Measurements from ENCODE around the gene PRLHR.
A peak's percentile ranks its signal among the peaks of the same experiment; 100 is the strongest.
"Not testable (repeated sequence)": the region's sequence is repeated elsewhere in the genome, so short reads cannot be mapped to it uniquely, and the experiment has no call there.

Gene PRLHR

DNA sequence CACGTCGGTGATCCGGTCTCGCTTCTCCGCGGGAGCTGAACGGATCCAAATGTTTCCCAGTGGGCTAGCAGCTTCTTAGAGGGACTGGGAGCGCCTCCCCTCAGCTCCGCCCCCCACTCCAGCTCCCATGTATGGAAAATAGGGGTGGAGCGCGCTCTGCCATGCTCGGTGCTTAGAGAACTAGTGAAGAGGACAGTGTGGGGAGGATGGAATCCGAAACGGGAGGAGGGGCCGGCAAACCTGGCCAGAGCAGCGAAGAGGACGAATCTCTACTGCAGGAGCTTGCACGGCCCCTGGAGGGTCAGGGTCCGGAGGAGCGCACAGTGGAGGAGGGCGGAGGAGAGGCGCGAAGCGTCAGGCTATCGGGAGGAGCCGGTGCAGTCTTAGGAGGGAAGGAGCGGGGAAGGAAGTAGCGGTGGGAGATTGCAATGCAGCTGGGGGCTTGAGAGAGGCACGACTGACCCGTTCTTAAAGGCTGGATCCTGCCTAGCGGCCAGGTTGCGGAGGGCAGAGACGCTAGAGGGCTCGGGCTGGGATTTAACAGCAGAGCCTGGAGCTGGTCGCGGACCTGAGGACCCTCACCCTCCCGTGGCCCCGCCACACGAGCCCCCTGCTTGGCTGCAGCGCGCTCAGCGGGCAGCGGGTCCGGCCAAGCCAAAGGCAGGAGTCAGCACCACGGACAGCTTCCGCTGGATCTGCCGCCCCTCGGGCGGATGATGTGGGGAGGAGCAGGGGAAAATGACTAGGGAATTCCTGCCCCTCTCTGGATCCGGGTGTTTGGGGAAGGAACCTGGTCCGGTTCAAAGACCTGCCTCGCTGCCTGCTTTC is at the start of gene PRLHR:
TSS of gene PRLHR (minus strand) at position 51 of the 828 bp plus-strand sequence. CDS start 404 bp downstream, outside the sequence.
- H3K27me3 Mint-ChIP-seq = peaks cover 56% of the 10 kb centered on the region
- no peaks in the 10 kb centered on the region for H3K36me3 Mint-ChIP-seq (ENCODE audit: low read depth)
- H3K4me1 Mint-ChIP-seq (ENCODE audit: low read depth) = peaks cover 12% of the 10 kb centered on the region
- H3K9me3 Mint-ChIP-seq = no peaks in the 10 kb centered on the region
- peak within 1 kb of the TSS; percentile 10 for H3K4me3 Mint-ChIP-seq
- H3K27ac Mint-ChIP-seq = no peak within 1 kb of the TSS

DNA sequence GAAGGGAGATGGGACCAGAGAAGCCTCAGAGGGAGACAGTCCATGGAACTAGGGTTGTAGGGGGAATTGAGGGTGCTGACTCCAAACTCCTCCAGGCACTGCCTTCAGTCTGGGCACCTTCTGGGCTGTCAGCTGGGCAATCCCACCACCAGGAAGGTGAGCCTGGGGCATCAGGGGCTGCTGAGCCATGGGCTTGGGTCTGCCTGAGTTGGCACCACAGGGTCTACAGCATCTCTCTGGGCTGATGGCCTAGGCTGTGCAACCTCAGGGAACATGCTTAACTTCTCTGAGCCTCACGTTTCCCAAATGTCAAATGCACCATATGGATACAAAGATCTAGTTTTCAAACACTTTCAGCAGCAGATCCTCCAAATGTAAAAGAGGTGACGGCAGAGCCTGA is 46.8 kb upstream of the PRLHR start:
- H3K9me3 Mint-ChIP-seq = peaks cover 9% of the 10 kb centered on the region
- no peaks in the 10 kb centered on the region for H3K4me1 Mint-ChIP-seq (ENCODE audit: low read depth)
- no peak overlapping the region for H3K4me3 Mint-ChIP-seq
- no peaks in the 10 kb centered on the region for H3K27me3 Mint-ChIP-seq
- H3K36me3 Mint-ChIP-seq (ENCODE audit: low read depth) = no peaks in the 10 kb centered on the region
- H3K27ac Mint-ChIP-seq = no peak overlapping the region

DNA sequence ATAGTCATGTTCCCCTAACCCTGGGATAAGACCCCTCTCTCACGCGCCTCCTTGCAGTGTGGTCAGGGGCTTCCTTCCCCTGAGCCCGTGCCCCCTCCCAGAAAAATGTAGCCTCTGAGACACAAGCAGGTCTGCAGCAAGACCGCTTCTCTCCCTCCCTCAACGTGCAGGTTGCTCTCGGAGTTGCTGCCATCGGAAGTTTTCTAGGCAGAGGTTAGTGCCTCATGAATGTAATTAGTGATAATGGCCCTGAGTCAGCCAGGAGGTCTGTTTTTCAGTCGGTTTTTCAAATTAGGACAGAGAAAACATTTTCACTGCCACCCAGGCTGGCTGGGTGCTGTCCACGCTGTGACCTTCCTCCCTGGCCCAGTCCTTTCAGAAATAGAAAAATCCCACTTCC is 43.2 kb upstream of the PRLHR start:
- no peak overlapping the region for H3K4me3 Mint-ChIP-seq
- no peaks in the 10 kb centered on the region for H3K4me1 Mint-ChIP-seq (ENCODE audit: low read depth)
- no peaks in the 10 kb centered on the region for H3K36me3 Mint-ChIP-seq (ENCODE audit: low read depth)
- no peaks in the 10 kb centered on the region for H3K27me3 Mint-ChIP-seq
- peaks cover 9% of the 10 kb centered on the region for H3K9me3 Mint-ChIP-seq
- no peak overlapping the region for H3K27ac Mint-ChIP-seq

DNA sequence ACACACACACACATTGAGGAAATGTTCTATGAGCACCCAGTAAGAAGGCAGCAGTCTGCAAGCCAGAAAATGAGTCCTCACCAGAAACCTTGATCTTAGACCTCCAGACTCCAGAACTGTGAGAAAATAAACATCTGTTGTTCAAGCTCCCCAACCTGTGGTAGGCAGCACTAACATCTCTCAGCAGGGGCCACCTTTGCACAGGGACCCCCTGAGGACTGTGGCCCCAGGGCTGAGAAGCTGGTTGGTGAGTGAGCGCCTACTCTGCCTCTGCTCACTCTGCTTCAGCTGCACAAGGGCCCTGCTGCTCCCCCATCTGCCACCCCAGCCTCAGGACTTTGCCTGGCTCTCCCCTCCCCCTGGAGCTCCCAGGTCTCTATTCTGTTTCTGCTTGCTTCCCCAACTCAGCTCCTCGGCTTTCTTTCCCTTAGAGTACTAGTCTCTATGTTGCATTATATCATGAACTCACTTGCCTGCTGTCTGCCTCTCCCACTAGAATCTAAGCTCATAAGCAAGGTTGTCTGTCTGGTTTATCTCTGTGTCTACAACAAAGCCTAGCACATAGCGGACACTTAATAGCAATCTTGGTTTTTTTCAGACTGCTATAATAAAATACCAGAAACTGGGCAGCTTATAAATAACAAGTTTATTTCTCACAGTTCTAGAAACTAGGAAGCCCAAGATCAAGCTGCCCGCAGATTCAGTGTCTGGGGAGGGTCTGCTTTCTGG is 40.4 kb upstream of the PRLHR start:
- H3K27me3 Mint-ChIP-seq = no peaks in the 10 kb centered on the region
- H3K9me3 Mint-ChIP-seq = peaks cover 9% of the 10 kb centered on the region
- no peak overlapping the region for H3K27ac Mint-ChIP-seq
- no peaks in the 10 kb centered on the region for H3K4me1 Mint-ChIP-seq (ENCODE audit: low read depth)
- no peaks in the 10 kb centered on the region for H3K36me3 Mint-ChIP-seq (ENCODE audit: low read depth)
- no peak overlapping the region for H3K4me3 Mint-ChIP-seq

DNA sequence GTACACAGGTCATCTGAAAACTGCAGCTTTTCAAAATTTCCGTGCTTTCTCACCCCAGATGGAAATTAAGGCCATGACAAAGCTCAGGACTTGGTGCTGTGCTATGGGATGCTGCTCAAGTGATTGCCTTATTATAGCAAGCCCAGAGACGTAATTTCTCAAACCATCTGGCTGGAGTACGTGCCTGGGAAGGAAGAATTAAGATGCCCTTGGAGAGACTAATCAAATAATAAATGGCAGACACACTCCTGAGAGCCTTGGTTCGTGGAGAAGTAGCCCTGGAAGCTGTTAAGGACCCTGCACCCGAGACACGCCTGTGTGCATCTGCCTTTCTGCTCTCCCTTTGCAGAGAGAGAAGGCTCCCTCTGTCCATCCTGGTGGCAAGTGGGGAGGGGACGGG is 38.3 kb upstream of the PRLHR start:
- H3K27ac Mint-ChIP-seq = no peak overlapping the region
- H3K27me3 Mint-ChIP-seq = no peaks in the 10 kb centered on the region
- no peaks in the 10 kb centered on the region for H3K36me3 Mint-ChIP-seq (ENCODE audit: low read depth)
- no peak overlapping the region for H3K4me3 Mint-ChIP-seq
- H3K4me1 Mint-ChIP-seq (ENCODE audit: low read depth) = no peaks in the 10 kb centered on the region
- H3K9me3 Mint-ChIP-seq = no peaks in the 10 kb centered on the region

DNA sequence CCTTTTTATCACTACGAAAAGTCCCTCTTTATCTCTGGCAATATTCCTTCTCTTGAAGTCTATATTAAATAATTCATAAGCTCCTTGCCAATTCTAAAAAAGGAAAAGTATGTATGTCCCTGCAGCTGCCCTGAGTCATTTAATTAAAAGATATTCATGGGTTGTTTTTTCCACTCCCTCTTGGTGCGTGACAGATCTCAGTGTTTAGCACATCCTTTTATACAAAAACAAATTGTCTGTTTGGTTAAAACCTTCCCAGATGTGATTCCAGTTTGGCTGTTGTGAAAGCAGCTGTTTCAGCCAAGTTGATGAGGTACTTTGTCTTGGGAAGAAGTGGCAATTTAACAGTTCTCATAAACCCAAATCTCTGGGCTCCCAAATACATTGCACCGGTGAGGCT is 33.8 kb upstream of the PRLHR start:
- Mint-ChIP-seq H3K27me3 (no peaks in the 10 kb centered on the region), H3K9me3 (no peaks in the 10 kb centered on the region), H3K4me1 (ENCODE audit: low read depth) (no peaks in the 10 kb centered on the region), H3K4me3 (no peak overlapping the region), H3K36me3 (ENCODE audit: low read depth) (no peaks in the 10 kb centered on the region), H3K27ac (no peak overlapping the region)

DNA sequence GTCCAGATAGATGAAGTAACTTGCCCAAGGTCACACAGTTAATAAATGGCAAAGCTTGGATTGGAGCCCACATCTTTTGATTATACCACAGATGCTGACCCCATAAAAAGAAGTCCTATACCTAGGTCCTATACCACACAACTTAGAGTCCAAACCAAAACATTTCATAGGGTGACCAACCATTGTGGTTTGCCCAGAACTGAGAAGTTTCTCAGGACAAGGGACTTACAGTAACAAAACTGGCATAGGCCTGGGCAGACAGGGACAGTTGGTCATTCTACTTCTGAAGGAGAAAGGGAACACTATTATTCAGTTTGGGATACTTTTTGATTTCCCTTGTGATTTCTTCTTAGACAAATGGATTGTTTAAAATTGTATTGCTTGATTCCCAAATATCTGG is 32.9 kb upstream of the PRLHR start:
- H3K27me3 Mint-ChIP-seq = no peaks in the 10 kb centered on the region
- no peak overlapping the region for H3K4me3 Mint-ChIP-seq
- H3K27ac Mint-ChIP-seq = no peak overlapping the region
- H3K36me3 Mint-ChIP-seq (ENCODE audit: low read depth) = no peaks in the 10 kb centered on the region
- H3K9me3 Mint-ChIP-seq = no peaks in the 10 kb centered on the region
- H3K4me1 Mint-ChIP-seq (ENCODE audit: low read depth) = no peaks in the 10 kb centered on the region

DNA sequence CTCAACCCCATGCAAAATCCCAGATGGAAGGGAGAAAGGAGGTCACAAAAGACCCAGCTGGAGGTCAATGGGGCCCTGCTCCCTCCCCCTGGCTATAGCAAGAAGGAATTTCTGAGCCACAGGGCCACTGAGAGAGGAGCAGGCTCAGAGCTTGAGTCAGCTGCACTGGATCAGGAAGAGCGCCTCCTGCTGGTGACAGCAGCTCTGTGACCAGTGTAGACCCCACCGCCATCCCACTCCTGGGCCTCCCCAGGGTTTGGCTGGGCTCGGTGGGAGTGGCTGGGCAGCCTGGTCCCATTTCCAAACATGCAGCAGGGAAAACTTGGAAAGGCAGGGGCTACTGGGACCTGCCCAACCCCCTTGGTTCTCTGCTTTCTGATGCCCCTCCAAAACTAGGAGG is 31.5 kb upstream of the PRLHR start:
- no peaks in the 10 kb centered on the region for H3K36me3 Mint-ChIP-seq (ENCODE audit: low read depth)
- peaks cover under 1% of the 10 kb centered on the region for H3K4me1 Mint-ChIP-seq (ENCODE audit: low read depth)
- H3K27ac Mint-ChIP-seq = no peak overlapping the region
- H3K9me3 Mint-ChIP-seq = no peaks in the 10 kb centered on the region
- H3K27me3 Mint-ChIP-seq = no peaks in the 10 kb centered on the region
- no peak overlapping the region for H3K4me3 Mint-ChIP-seq

DNA sequence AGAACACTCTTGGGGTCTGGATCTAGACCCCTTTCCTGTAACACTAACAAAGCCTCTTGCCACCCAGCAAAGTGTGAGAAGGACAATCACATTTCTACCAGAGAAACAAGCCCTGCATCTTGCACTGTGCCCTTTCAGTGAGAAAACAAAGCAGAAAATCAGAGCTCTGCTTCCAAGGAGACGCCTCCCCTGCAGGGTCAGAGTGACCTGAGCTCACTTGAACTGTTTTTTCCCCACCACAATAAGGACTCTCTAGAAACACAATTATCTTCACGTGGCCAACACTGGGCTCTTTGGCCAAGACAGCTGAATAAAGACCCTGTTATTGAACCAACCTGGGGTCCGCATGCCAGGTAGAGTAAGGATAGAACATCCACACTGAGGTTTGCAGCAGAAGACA is 30.1 kb upstream of the PRLHR start:
- H3K27ac Mint-ChIP-seq = no peak overlapping the region
- peaks cover 13% of the 10 kb centered on the region for H3K4me1 Mint-ChIP-seq (ENCODE audit: low read depth)
- H3K27me3 Mint-ChIP-seq = no peaks in the 10 kb centered on the region
- H3K9me3 Mint-ChIP-seq = no peaks in the 10 kb centered on the region
- no peak overlapping the region for H3K4me3 Mint-ChIP-seq
- no peaks in the 10 kb centered on the region for H3K36me3 Mint-ChIP-seq (ENCODE audit: low read depth)

DNA sequence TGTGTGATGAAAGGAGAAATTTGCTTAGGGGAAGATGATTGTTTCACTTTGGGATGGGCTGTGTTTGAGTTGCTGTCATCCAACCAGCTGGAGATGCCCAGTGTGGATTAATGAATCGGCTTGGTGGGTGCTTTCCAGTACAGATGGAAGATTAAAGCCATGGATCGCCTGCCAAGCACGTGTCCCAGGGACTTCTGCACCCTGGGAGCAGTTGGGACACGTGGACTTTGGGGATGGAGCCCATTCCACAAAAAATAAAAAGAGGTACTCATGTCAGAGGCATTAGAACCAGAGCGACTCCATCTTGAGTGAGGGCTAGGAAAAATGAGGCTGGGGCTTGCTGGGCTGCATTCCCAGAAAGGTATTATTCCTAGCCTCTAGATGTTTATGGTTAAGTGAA is 29.3 kb upstream of the PRLHR start:
- Mint-ChIP-seq H3K27ac (no peak overlapping the region), H3K36me3 (ENCODE audit: low read depth) (no peaks in the 10 kb centered on the region), H3K9me3 (no peaks in the 10 kb centered on the region), H3K4me3 (no peak overlapping the region), H3K4me1 (ENCODE audit: low read depth) (peaks cover 13% of the 10 kb centered on the region), H3K27me3 (no peaks in the 10 kb centered on the region)

DNA sequence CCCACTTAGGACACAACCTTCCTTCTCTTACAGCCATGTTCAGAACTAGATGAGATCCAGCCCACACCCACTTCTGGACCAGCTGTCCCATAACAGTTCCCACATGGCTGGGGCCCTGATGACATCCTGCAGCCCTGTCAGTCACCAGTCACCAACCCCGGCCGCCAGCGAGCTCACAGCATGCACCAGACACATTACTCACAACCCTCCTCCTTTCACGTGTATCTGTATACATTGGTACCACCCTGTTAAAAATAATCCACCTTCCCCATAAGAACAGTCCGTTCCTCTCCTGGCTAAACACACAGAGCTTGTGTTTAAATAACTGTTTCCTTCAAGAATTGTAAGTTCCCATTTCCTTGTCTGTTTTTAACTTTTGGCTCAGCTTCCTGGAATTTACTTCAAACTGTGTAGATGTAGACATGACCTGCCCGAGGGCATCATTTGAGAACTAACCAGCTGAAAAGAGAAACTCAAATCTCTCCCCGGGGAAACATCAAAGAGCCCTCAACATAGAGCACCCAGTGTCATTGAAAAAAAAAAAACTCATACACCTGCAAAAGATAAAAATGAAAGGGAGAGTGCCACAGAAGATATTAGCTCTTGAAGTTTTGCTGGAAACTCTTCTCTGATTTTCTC is 26.0 kb upstream of the PRLHR start:
- no peaks in the 10 kb centered on the region for H3K36me3 Mint-ChIP-seq (ENCODE audit: low read depth)
- H3K27ac Mint-ChIP-seq = no peak overlapping the region
- no peaks in the 10 kb centered on the region for H3K9me3 Mint-ChIP-seq
- H3K27me3 Mint-ChIP-seq = no peaks in the 10 kb centered on the region
- H3K4me1 Mint-ChIP-seq (ENCODE audit: low read depth) = peaks cover 13% of the 10 kb centered on the region
- H3K4me3 Mint-ChIP-seq = no peak overlapping the region

DNA sequence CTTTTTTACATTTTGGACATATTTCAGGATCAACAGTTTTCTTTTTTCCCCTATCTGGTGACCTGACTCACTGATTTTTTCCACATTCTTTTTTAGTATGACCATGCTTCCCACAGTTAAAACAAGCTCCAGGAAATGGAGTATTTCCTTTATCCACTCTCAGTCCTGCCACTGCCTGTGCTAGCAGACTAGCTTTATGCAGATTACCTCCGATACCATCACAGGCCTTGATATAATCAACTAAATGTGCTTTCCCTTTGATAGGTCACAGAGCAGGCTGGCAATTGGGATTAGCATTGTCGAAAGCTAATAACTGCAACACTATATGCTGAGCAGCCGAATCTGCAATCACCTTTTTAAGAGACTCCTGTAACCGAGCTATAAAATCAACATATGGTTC is 18.4 kb upstream of the PRLHR start:
- H3K27me3 Mint-ChIP-seq; H3K9me3 Mint-ChIP-seq; H3K36me3 Mint-ChIP-seq (ENCODE audit: low read depth); H3K27ac Mint-ChIP-seq; H3K4me1 Mint-ChIP-seq (ENCODE audit: low read depth); H3K4me3 Mint-ChIP-seq: not testable (repeated sequence)

DNA sequence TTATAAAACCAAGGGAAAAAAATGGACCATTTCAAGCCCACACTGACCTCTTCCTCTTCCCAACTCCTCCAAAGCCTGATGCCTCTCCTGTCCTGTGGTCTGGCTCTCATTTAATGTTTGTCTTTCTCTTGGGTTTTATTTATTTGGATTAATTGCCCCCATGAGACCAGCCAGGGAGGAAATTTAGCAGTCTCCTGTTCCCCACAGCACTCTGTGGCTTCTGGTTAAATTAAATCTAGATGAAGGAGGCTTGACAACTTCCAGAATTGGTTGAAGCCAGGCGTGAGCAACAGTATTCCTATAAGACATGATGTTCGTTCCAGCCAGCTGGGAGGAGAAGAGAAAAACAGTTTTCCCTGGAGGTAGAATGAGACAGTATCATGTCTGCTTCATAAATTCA is 15.1 kb upstream of the PRLHR start:
- Mint-ChIP-seq H3K4me1 (ENCODE audit: low read depth) (no peaks in the 10 kb centered on the region), H3K4me3 (no peak overlapping the region), H3K27ac (no peak overlapping the region), H3K9me3 (no peaks in the 10 kb centered on the region), H3K36me3 (ENCODE audit: low read depth) (no peaks in the 10 kb centered on the region), H3K27me3 (no peaks in the 10 kb centered on the region)

DNA sequence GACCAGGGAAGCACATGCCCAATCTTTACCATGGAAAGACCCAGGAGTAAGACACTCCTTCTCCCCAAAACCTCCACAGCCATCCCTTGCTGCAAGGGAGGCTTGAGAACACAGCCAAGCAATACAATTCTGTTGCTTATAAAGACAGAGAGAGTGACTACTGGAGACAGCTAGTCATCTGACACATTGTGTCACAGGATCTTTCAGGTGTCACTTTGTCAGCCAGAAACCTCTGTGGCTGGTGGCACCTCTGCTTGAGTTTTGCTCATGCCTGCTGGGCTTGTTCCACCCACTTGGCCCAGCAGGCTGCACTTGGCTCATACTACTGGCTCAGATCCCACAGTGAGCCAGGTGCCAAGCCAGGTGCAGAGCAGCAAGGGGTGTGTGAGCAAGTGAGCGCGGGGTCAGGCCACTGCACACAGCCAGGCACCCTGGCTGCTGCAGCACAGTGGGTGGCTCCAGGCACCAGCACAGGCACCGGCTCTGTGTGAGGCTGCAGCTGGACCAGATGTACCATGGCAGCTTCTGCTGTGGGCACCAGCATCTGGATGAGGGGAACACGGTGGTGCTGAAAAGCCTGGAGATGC is 12.4 kb upstream of the PRLHR start:
- no peaks in the 10 kb centered on the region for H3K36me3 Mint-ChIP-seq (ENCODE audit: low read depth)
- no peak overlapping the region for H3K27ac Mint-ChIP-seq
- no peaks in the 10 kb centered on the region for H3K9me3 Mint-ChIP-seq
- no peaks in the 10 kb centered on the region for H3K4me1 Mint-ChIP-seq (ENCODE audit: low read depth)
- no peak overlapping the region for H3K4me3 Mint-ChIP-seq
- H3K27me3 Mint-ChIP-seq = no peaks in the 10 kb centered on the region

DNA sequence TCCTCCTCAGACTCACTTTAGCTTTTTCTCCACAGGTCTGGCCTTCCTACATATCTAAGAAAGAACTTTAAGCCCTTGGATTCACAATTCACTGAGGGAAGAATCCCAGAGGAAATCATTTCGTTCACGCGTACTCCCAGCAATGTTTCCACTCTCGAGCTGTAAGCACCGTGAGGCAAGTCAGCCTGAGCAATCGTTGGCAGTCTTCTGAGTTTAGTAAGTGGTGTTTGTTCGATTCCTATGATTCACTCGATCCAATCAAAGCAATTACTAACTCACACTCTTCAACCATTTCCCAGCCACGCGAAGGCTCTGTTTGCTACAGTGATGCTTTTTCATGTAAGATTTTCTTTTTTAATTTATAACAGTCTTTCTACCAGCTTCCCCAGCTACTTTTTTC is 10.2 kb upstream of the PRLHR start:
- H3K4me1 Mint-ChIP-seq (ENCODE audit: low read depth) = no peaks in the 10 kb centered on the region
- no peaks in the 10 kb centered on the region for H3K36me3 Mint-ChIP-seq (ENCODE audit: low read depth)
- H3K4me3 Mint-ChIP-seq = no peak overlapping the region
- no peaks in the 10 kb centered on the region for H3K9me3 Mint-ChIP-seq
- H3K27me3 Mint-ChIP-seq = no peaks in the 10 kb centered on the region
- H3K27ac Mint-ChIP-seq = no peak overlapping the region

All from stimulated activated naive CD8-positive, alpha-beta T cell treated with anti-CD3 and anti-CD28 coated beads, Interleukin-15, Interleukin-2, amounts not matched to agents 100 ng/mL and 50 ng/mL, for 24 hours (primary cell).